ENCODE data around the gene PLEKHJ1.

Gene PLEKHJ1

DNA sequence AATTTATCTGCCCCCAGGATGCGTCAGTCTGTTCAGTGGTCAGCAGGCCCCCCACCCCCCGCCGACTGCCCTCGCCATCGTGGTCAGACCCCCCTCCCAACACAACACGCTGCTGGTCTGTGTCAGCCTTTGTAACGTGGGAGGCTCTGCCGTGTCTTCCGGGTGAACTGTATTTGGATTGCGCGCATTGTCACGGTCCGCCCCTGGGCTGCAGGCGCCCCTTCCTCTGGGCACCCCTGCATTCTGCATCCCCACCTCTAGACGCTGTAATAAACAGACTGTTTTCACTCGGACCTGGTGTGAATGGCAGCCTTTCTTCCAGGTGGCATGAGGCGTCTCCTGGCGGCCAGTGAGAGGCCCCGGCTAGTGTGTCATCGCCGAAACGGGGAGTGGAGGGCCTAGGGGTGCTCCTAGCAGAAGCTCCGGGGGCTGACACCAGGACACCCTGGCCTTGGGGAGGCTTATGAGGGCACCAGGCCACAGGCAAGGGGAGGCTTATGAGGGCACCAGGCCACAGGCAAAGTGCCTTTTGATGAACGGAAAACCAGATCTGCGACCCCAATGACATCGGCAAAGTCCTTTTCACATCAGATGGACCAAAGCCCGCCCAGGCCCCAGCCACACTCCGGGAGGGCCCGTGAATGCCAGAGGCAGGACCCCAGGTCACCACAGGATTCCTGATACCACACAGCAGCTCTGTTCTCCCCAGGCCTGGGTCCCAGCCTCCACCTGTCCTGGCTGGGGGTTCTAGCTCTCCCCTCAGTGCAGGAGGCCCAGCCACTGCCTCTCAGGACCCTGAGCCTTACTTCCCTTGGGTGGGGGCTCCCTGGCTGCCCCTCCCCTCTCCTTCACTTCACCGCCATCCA, 3.6 kb downstream of the PLEKHJ1 start:
- TF ChIP-seq CTCF (conservative IDR thresholded peaks at IDR 0.05; ENCODE audit: low read depth, low read length) = no peak
- H3K4me3 ChIP-seq (ENCODE audit: low read depth, low read length) = no peak overlapping the region
- no peak for DNase-seq (ENCODE audit: low read depth)

GRCh38 chr19:2231621-2232221, 4.4 kb downstream of the PLEKHJ1 start:
- H3K4me3 ChIP-seq (ENCODE audit: low read depth, low read length) = no peak overlapping the region
- no peak for DNase-seq (ENCODE audit: low read depth)
- no peak for TF ChIP-seq CTCF (conservative IDR thresholded peaks at IDR 0.05; ENCODE audit: low read depth, low read length)

DNA sequence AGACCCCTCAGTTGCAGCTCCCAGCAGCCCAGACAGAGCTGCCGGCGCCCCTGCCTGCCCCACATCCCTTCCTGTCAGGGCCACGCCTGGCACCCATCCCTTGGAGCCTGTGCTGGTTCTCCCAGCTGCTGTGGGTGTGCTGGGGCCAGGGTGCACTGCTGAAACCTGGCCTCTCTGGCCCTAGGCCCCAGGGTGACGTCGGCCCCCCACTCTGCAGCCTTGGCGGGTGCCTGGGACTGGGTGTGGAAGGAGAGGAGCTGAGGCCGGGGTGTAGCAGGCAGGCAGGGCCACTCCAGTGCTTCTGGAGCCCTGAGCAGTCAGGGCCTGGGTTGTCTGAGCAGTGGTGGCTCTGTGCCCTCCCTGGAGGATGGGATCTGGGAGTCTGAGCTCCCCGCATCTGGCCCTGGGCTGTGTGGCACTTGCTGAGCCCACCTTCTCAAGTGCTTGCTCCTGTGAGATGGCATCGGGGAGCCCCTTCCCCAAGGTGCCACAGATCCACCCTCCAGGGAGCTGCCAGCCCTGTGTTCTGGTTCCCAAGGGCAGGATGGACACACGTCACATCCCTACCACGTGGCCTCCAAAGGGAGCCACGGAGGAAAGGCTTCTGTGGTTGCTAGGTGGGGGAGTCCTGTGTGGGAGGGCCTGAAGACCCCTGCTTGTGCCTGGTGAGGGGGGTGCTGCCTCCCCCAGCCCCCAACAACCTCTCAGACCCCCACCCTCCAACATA, 5.2 kb downstream of the PLEKHJ1 start:
- no peak for TF ChIP-seq CTCF (conservative IDR thresholded peaks at IDR 0.05; ENCODE audit: low read depth, low read length)
- no peak overlapping the region for H3K4me3 ChIP-seq (ENCODE audit: low read depth, low read length)
- DNase-seq (ENCODE audit: low read depth) = no peak

GRCh38 chr19:2230033-2230531, 6.0 kb downstream of the PLEKHJ1 start:
- no peak for TF ChIP-seq CTCF (conservative IDR thresholded peaks at IDR 0.05; ENCODE audit: low read depth, low read length)

GRCh38 chr19:2229103-2230032, 6.8 kb downstream of the PLEKHJ1 start:
- DNase-seq (ENCODE audit: low read depth) = no peak
- H3K4me3 ChIP-seq (ENCODE audit: low read depth, low read length) = no peak overlapping the region
- TF ChIP-seq CTCF (conservative IDR thresholded peaks at IDR 0.05; ENCODE audit: low read depth, low read length) = no peak

More at GRCh38 chr19:2230033-2230531, 6.0 kb downstream of the PLEKHJ1 start:
- H3K4me3 ChIP-seq (ENCODE audit: low read depth, low read length) = no peak overlapping the region
- DNase-seq (ENCODE audit: low read depth) = no peak

Data from choroid plexus epithelial cell (primary cell).